Stimulated activated CD8-positive, alpha-beta memory T cell treated with anti-CD3 and anti-CD28 coated beads, Interleukin-4, amount 100 ng/mL, for 24 hours (primary cell): ENCODE measurements around the gene ZNF490.
A peak's percentile ranks its signal among the peaks of the same experiment; 100 is the strongest.
"Not testable (repeated sequence)": the region's sequence is repeated elsewhere in the genome, so short reads cannot be mapped to it uniquely, and the experiment has no call there.

Source experiments
- DNase-seq: peaks from one replicate; pipeline ENCODE4 v3.0.0-alpha.2; 2020; ENCODE audit warnings: low read depth

Gene ZNF490

DNA sequence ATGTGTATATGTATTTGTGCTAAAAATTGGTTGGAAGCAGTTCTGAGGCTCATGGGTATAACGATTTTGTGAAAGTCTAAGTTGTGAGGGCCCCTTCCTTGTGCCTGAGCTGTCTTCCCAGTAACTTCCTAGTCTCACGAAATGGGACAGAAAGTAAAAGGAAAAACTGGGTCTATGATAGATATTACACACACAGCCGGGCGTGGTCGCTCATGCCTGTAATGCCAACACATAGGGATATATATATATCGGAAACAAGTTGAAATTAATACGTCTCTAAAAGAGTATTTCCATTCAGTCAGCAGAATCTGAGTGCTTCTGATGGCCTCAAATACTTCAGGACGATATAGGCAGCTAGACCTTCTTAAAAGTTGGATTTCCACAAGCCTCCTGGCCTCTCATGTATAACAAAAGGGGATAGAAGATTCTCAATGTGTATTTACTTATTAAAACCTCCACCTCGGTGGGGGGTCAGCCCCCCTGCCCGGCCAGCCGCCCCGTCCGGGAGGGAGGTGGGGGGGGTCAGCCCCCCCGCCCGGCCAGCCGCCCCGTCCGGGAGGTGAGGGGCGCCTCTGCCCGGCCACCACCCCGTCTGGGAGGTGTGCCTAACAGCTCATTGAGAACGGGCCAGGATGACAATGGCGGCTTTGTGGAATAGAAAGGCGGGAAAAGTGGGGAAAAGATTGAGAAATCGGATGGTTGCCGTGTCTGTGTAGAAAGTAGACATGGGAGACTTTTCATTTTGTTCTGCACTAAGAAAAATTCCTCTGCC lies 10.8 kb upstream of the ZNF490 start:
- not testable (repeated sequence) for DNase-seq

GRCh38 chr19:12617646-12618045 lies 7.0 kb upstream of the ZNF490 start:
- DNase-seq = no peak

GRCh38 chr19:12611361-12611699 lies 717 bp upstream of the ZNF490 start:
- DNase-seq = no peak

DNA sequence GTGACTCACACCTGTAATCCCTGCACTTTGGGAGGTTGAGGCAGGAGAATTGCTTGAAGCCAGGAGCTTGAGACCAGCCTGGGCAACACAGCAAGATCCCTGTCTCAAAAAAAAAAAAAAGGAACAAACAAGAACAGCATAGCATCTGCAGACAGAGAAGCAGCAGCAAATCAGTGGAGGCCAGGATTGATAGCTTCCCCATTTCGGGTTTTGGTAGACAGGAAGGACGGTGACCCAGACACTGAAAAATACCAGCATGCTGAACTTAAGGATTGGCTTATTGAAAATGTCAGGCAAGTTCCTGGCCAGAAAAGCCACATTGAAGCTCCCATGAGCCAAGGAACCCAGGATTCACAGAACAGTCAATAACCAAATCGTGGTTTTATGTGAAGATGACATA lies 3.0 kb downstream of the ZNF490 start:
- no peak for DNase-seq

DNA sequence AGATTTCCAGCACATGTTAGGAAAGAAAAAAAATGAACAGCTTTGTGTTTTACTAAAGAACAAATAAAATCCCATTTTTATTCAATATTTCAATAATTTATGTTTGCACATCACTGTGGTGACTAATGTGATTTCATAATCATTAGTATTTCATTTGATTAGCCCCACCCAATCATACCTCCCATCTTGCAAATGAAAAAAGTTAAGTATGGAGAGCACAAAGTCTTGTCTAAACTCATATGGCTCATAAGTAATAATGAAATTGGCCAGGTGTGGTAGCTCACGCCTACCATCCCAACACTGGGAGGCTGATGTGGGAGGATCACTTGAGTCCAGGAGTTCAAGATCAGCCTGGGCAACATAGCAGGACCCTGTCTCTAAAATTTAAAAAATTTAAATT lies 3.8 kb downstream of the ZNF490 start:
- DNase-seq = no peak

DNA sequence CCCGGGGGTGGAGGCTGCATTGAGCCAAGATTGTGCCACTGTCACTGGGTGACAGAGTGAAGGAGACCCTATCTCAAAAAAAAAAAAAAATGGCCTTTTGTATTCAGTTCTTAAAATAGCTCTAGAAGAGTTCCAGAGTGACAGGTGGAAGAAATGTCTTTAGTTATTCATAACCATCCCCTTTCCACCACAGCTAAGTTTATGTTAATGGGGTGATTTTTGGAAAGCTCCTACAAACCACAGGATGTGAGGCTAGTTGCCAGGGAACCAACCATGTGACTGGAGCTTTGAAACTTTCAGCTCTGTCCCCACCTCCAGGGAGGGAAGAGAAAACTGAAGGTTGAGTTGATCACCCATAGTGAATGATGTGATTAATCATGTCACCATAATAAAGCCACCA lies 6.9 kb downstream of the ZNF490 start:
- no peak for DNase-seq

- DNase-seq = no peak
Measured at GRCh38 chr19:12597594-12597993, 13.0 kb downstream of the ZNF490 start.

- no peak for DNase-seq
Measured at GRCh38 chr19:12596927-12597548, 13.6 kb downstream of the ZNF490 start.

DNA sequence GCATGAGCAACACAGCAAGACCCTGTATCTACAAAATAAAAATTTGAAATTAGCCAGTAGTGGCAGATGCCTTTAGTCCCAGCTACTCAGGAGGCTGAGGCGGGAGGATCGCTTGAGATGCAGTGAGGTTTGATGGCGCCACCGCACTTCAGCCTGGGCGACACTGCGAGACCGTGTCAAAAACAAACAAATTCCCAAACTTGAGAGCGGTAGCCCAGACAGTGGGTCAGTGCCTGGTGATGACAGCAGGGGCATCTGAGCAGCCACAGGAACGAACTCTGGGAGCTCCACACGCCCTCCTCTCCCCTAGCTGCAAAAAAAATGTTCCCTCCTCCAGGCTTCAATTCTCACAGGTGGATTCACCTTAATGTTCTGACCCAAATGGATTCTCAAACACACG lies 14.1 kb downstream of the ZNF490 start:
- DNase-seq = no peak

- DNase-seq = no peak
Measured at GRCh38 chr19:12581100-12581499, 29.5 kb downstream of the ZNF490 start.

- no peak for DNase-seq
Measured at GRCh38 chr19:12580180-12580694, 30.4 kb downstream of the ZNF490 start.

- no peak for DNase-seq
Measured at GRCh38 chr19:12578641-12579040, 32.0 kb downstream of the ZNF490 start.

DNA sequence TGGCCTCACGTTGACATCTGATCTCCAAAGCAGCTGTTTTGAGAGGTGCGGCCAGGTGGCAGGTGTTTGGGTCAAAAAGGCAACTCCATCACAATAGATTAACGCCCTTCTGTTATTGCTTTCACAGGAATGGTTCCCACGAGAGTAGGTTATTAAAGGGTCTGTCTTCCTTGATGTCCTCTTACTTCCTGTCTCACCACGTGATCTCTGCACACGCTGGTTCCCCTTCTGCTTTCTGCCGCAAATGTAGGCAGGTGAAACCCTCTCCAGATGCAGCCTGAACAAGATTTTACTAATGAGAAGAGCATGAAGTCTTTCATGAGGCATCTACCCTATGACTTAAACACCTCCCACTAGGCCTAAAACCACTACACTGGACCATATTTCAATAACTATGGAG lies 36.6 kb downstream of the ZNF490 start:
- no peak for DNase-seq

- DNase-seq = no peak
Measured at GRCh38 chr19:12567951-12568350, 42.7 kb downstream of the ZNF490 start.

GRCh38 chr19:12566380-12566779 lies 44.2 kb downstream of the ZNF490 start:
- DNase-seq = not testable (repeated sequence)

DNA sequence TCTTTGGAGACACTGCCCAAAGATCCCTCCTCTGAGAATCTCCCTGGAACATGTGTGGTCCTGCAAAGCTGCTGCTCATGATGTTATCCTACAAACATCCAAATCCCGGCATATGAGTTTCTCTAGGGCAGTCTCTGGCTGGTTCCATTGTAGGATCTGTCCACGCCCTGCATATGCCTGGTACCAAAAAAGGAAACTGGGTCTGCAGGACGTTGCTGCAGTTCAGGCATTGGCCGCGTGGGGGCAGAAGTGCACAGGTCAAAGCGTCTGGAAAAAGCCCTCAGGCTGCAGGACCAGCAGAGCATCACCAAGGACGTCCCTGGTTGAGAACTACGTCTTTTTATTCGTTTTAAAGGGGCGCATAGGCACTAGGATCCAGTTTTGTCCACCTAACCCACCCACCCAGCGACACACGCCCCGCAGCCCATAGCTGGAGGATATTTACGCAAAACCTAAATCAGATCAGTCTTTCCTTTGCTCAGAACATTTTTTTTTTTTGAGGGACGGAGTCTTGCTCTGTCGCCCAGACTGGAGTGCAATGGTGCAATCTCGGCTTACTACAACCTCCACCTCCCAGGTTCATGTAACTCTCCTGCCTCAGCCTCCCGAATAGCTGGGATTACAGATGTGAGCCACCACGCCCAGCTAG lies 46.5 kb downstream of the ZNF490 start:
- peak; percentile 87 for DNase-seq

DNA sequence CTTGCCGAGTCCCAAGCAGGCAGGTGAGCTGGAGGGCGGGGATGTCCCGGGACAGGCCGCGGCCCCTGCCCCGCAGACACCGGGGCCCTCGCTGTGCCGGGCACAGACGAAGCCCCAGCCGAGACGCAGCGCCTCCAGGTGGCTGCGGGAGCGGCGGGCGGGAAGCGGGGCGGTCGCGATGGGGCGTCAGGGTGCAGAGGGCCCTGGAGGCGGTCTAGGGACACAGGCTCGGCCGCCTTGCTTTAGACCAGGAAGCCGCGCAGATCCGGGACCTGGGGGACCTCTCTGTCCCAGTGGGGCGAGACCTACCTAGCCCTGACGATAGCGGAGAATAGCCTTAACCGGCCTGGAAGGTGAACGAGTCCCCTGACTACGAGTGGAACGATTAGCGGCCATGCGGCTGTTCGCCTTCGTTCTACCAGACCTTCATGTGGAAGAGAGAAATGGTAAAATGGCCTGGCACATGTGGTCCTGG lies 55.1 kb downstream of the ZNF490 start:
- no peak for DNase-seq

GRCh38 chr19:12551060-12551832 lies 59.4 kb downstream of the ZNF490 start, which contains the start of gene ZNF564:
ZNF564 (minus strand) TSS chr19:12551482; CDS start chr19:12551332, 150 bp downstream.
- peak; percentile 85 for DNase-seq

DNA sequence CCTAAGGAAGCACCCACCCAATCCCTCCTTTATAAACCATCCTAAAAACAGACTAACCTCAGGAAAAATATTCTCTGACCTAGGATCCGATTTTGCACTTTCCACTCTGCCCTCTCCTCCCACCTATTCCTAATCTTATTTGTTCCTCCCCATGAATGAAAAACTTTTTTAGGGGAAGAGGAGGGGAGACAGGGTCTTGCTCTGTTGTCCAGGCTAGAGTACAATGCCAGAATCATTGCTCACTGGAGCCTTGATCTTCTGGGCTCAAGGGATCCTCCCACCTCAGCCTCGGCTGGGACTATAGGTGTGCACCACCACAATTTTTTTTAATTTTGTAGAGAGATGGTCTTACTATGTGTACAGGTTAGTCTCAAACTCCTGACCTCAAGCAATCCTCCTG lies 63.7 kb downstream of the ZNF490 start:
- no peak for DNase-seq

DNA sequence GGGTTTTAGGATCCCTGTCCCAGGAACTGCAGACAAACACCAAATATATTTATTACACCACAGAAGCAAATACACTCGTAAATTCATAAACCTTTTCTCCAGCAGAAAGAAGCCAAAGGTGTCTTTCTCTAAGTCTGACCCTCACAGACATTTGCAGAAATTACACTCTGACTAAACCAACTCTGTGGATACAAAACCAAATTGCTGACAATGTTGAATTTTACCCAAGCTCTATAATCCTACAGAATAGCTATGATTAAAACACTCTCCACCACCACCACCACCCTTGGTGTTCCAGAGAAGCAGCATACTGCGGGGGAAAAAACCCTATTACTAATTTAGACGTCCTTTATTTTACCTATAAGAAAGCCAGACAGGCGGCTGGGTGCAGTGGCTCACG lies 64.5 kb downstream of the ZNF490 start:
- no peak for DNase-seq

GRCh38 chr19:12545267-12545666 lies 65.3 kb downstream of the ZNF490 start:
- DNase-seq = no peak

DNA sequence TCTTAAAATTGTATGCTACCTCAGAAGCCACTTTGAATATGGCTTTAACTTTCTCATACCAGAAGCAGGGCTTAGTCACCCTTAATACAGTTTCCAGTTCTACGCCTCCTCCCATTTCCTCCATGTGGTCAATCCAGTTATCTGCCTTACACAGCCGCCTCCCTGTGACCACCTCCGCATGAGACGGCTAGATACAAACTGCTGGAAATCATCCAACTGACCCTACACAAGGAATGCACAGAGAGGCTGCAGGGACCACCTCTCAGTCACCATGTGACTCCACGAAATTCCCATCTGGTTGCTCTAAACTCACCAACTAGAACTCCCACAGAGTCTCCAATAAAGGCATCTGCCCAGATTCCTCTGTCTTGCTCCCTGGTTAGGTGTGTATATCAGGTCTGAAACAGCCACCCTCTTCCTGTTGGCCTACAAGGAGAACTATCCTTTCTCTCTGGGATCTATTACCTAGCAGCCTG lies 66.2 kb downstream of the ZNF490 start:
- no peak for DNase-seq
